NCI-H82 treated with DMSO at 0.1 percent for 48 hours (cell line): Measurements from ENCODE around the gene RALGAPA2.

ENCODE experiments used
- DNase-seq: peaks from one replicate; lab custom pipeline; 2025; ENCODE audit not compliant: unreplicated experiment; lab: John Stamatoyannopoulos, UW

Gene RALGAPA2

DNA sequence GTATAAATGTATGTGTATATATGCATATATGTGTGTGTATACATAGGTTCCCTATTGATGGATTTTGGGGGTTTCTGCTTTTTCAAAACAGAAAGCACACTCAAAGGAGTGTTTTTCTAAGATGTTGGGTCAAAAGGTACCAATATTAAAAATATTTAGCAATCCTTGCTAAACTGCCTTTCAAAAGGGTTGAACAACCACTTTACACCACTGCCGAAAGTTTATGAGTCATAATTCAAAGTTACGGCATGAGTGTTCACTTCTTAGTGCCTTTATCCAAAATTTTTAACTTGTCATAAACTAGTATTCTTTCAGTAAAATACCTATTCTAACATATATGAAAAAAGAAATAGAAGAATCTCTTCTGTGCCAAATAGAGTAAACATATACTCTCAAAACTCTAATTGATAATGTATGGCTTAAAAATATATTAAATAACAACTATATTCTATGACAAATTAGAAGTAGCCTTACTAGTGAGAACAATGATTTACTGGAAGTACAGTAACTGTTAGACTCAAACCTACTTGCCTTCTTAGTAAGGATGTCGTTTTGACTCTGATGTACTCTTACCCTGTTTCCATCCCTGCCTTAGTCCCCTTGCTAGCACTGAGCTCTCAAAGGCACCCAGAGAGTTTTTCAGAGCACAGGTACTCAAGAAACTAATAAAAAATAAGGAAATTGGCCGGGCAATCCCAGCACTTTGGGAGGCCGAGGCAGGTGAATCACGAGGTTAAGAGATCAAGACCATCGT is 208.5 kb downstream of the RALGAPA2 start:
- DNase-seq, result no peak

DNA sequence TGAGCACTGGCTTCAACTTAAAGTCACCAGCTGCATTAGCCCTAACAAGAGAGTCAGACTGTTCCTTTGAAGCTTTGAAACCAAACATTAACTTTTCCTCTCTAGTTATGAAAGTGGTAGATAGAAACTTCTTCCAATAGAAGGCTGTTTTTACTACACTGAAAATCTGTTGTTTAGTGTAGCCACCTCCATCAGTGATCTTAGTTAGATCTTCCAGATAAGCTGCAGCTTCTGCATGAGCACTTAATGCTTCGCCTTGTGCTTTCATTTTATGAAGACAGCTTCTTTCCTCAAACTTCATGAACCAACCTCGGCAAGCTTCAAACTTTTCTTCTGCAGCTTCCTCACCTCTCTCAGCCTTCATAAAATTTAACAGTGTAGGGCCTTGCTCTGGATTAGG is 211.3 kb downstream of the RALGAPA2 start:
- no peak for DNase-seq

- no peak for DNase-seq
Observed at GRCh38 chr20:20500312-20500711, 212.1 kb downstream of the RALGAPA2 start.

DNA sequence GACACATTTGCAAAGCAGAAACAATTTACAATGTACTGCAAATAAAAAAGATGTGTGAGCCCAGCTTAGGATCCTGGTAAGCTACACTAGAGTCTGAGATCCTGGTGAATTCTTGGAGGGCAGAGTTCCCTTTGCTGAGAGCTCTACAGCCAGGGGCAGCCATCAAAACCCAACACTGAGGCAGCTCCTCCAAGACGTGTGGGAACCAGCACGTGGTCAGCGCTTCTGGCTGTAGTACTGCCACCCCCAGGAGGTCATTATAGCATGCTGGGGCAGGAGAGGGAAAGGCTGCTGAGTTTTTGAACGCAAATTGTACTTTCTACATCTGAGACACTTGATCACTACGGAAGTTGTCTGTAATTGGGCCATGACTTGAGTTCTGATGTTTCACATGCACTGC is 213.0 kb downstream of the RALGAPA2 start:
- no peak for DNase-seq

- DNase-seq, result peak; percentile 94
Observed at GRCh38 chr20:20498076-20498861, 214.2 kb downstream of the RALGAPA2 start.

DNA sequence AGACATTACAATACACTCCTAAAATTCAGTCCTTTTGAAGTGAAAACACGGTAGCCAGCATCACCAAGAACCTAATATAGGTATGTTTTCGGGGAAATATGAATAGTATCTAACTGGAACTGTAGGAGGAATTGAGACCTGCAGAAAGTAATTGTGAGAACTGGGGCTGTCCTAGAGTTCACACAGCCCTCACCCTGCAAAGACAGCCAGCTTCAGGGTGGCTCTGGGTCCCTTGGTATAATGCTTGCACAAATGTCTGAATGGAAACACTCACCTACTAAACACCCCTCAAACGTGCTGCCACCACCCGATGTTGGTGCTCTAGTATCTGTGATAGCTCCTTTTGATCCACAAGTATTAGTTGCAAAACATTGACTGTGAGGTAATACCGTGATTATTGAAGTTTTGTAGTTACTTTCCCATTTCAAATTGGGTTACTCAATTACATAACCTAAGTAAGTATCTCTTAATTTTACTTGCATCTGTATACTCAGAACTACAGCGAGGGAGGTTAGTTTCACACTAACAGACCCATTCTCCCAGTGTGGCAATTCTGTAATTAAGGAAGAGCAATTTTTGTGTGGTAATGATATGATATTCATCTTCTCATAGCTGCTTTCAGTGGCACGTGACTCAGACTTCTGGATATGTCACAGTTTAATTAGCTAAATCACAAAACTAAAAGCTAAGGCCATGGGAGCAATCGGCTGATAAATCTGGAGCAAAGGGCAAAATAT is 215.0 kb downstream of the RALGAPA2 start:
- DNase-seq, result no peak

GRCh38 chr20:20495729-20496503 is 216.5 kb downstream of the RALGAPA2 start:
- no peak for DNase-seq

GRCh38 chr20:20493701-20494100 is 218.7 kb downstream of the RALGAPA2 start:
- DNase-seq, result no peak

- no peak for DNase-seq
Observed at GRCh38 chr20:20492521-20493332, 219.7 kb downstream of the RALGAPA2 start.

DNA sequence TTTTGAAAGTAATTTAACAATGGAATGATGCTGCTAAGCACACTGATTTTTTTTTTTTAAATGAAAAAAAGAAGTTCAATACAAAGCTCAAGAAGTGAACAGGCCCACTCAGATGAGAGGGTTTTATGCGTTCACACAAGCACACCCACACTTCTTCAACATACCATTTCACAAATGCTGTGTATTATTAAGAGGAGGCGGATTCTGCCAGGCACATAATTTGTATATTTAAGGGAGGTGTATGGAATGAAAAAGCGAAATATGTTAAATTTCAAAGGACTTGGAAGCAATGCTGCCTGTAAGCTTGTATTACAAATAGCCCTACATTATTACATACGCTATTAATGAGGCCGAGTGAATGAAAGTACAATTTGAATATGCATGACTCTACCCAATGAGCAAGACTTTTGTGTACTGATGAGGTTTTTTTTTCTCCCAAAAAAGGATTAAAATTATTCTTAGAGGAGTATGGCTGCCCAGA is 220.6 kb downstream of the RALGAPA2 start:
- DNase-seq, result no peak

DNA sequence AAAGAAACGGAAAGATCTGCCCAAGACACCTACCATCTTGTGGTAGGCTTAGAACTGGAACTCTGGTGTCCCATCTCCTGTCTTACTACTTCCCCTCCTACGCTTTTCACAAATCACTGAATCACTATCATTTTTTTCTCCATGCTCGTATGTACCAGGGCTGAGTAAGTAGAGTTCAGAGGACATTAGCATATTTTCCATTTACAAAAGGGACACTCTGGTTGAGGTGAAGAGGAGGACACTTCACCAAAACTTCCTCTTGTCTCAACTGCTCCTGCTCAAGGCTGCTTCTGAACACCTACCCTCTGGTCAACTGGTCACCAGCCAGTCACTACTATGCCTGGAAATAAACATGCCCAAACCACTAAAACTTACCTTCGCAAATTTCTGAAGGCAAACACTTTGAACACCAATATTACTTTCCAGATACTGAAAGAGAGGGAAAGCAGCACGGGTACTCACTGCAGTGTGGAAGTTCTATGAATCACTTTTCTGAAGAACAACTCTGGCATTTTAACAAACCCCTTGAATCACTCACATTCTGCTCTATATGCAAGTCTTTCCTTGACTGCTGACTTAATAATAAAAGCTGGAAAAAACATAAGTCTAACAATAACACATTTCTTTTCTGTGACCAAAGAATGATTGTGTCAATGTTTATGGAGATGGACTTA is 221.2 kb downstream of the RALGAPA2 start:
- no peak for DNase-seq

- DNase-seq, result no peak
Observed at GRCh38 chr20:20490673-20491072, 221.8 kb downstream of the RALGAPA2 start.

- DNase-seq, result no peak
Observed at GRCh38 chr20:20489648-20490341, 222.6 kb downstream of the RALGAPA2 start.

DNA sequence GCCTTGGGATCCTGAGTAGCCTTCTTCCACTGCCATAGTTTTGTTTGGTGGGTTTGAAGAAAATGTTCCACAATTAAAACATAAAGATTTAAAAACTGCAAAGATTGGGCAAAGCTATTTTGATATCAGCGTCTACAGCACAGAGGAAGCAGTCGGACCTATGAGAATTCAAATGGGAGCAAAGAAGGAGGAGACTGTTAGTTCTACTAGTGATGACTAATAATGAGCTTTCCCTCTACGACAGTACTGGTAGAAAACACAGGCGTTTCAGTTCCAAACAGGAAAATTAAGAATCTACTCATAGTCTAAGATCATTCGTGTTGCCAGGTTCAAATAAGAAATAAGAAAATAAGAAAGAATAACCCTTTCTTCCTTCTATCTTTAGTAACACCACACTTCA is 223.4 kb downstream of the RALGAPA2 start:
- DNase-seq, result no peak

DNA sequence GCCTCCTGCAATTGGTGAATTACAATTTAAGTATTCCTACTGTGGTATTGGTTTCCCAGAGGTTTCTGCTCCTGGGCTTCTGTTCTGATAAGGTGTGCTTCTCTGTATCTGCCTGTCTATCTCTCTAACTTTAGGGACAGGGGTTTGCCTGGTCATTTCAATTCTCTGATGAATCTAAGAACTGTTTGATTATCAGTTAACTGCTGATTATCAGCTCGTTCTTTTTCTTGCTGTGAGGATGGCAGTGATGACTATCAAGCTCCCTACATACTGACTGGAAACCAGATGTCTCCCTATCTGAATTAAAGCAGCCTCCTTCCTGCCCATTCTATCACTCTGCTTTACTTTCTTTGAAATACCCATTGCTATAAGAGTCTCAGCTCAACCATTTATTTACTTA is 224.1 kb downstream of the RALGAPA2 start:
- DNase-seq, result no peak

- no peak for DNase-seq
Observed at GRCh38 chr20:20487811-20488210, 224.6 kb downstream of the RALGAPA2 start.

DNA sequence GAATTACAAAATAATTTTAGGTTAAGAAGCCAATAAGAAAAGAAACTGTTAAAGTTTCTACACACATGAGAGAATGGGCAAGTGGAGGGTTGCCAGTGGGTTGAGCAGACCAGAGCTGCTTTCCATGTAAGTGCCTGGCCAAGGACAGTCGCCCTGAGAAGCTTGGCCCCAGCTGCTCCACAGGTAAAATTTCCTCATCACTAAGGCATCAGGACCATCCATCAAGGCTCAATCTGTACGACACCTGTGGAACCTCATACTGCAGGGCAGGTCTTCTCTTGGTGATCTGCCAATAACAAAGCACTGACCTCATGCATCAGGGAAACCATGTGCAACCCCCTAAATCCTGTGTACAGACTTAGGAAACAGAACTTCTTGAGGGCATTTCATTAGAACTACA is 229.1 kb downstream of the RALGAPA2 start:
- DNase-seq, result no peak

- no peak for DNase-seq
Observed at GRCh38 chr20:20482453-20482852, 230.0 kb downstream of the RALGAPA2 start.

- DNase-seq, result peak; percentile 50
Observed at GRCh38 chr20:20480689-20481088, 231.8 kb downstream of the RALGAPA2 start.
